H9 (cell line): ENCODE results near the gene SZT2. TPM values are rescaled to one million over a fixed set of nuclear protein-coding genes. Genes with fewer than 3 reads are reported as not detected.

Source experiments
- DNase-seq: peaks from one replicate; pipeline ENCODE4 v3.0.0-alpha.2; 2017
- H2AFZ ChIP-seq: one replicate; pipeline ENCODE4 v1.6.1; 2013; ENCODE audit warnings: mild to moderate bottlenecking, low read length, control low read depth, moderate library complexity
- H2AK5ac ChIP-seq: 2 replicates; pipeline ENCODE4 v1.6.1; 2013; ENCODE audit warnings: low read length, control low read depth, mixed read lengths; ENCODE audit not compliant: insufficient read length
- H2BK120ac ChIP-seq: one replicate; pipeline ENCODE4 v1.6.1; 2013; ENCODE audit warnings: low read depth, mild to moderate bottlenecking, low read length, control low read depth, inconsistent platforms; ENCODE audit not compliant: poor library complexity, severe bottlenecking
- H2BK12ac ChIP-seq: 2 replicates; pipeline ENCODE4 v1.6.1; 2013; ENCODE audit warnings: low read length, control low read depth, mixed read lengths, low read depth; ENCODE audit not compliant: insufficient read length
- H2BK15ac ChIP-seq: 2 replicates; pipeline ENCODE4 v1.6.1; 2013; ENCODE audit warnings: low read depth, low read length, control low read depth
- H2BK20ac ChIP-seq: one replicate; pipeline ENCODE4 v1.6.1; 2013; ENCODE audit warnings: low read depth, mild to moderate bottlenecking, low read length, control low read depth, inconsistent platforms; ENCODE audit not compliant: poor library complexity, severe bottlenecking
- H2BK5ac ChIP-seq: 2 replicates; pipeline ENCODE4 v1.6.1; 2013; ENCODE audit warnings: low read length, control low read depth, mixed read lengths; ENCODE audit not compliant: insufficient read length
- H3K14ac ChIP-seq: 2 replicates; pipeline ENCODE4 v1.6.1; 2013; ENCODE audit warnings: low read length, control low read depth; ENCODE audit not compliant: insufficient read depth
- H3K18ac ChIP-seq: 2 replicates; pipeline ENCODE4 v1.6.1; 2013; ENCODE audit warnings: low read depth, mild to moderate bottlenecking, mixed read lengths, low read length, control low read depth; ENCODE audit not compliant: insufficient read length
- H3K23ac ChIP-seq: 2 replicates; pipeline ENCODE4 v1.6.1; 2013; ENCODE audit warnings: low read length, control low read depth, mixed read lengths, low read depth; ENCODE audit not compliant: insufficient read length
- H3K23me2 ChIP-seq: 2 replicates; pipeline ENCODE4 v1.6.1; 2013; ENCODE audit warnings: low read depth, mild to moderate bottlenecking, mixed read lengths, low read length, control low read depth; ENCODE audit not compliant: insufficient read length, poor library complexity, severe bottlenecking
- H3K27ac ChIP-seq: 2 replicates; pipeline ENCODE4 v1.5.1; 2013; ENCODE audit warnings: low read length, control low read depth, mixed read lengths, low read depth; ENCODE audit not compliant: insufficient read length
- H3K27me3 ChIP-seq: 2 replicates; pipeline ENCODE4 v1.6.1; 2013; ENCODE audit warnings: low read length, control low read depth, inconsistent platforms; ENCODE audit not compliant: insufficient read depth
- H3K4ac ChIP-seq: 2 replicates; pipeline ENCODE4 v1.6.1; 2013; ENCODE audit warnings: low read depth, mild to moderate bottlenecking, control low read depth, inconsistent platforms, low read length, moderate library complexity
- H3K4me1 ChIP-seq: 2 replicates; pipeline ENCODE4 v1.6.1; 2013; ENCODE audit warnings: low read length, control low read depth, inconsistent platforms; ENCODE audit not compliant: insufficient read depth
- H3K4me2 ChIP-seq: 2 replicates; pipeline ENCODE4 v1.6.1; 2013; ENCODE audit warnings: low read length, control low read depth, mixed read lengths; ENCODE audit not compliant: insufficient read length, insufficient read depth
- H3K56ac ChIP-seq: 2 replicates; pipeline ENCODE4 v1.6.1; 2013; ENCODE audit warnings: low read depth, mild to moderate bottlenecking, mixed read lengths, low read length, control low read depth; ENCODE audit not compliant: insufficient read length
- H3K79me1 ChIP-seq: 2 replicates; pipeline ENCODE4 v1.6.1; 2013; ENCODE audit warnings: low read depth, mild to moderate bottlenecking, moderate library complexity, low read length, control low read depth, inconsistent platforms; ENCODE audit not compliant: insufficient read depth, poor library complexity, severe bottlenecking
- H3K79me2 ChIP-seq: 2 replicates; pipeline ENCODE4 v1.6.1; 2013; ENCODE audit warnings: low read length, control low read depth, inconsistent platforms; ENCODE audit not compliant: insufficient read depth
- H3K9ac ChIP-seq: 2 replicates; pipeline ENCODE4 v1.6.1; 2013; ENCODE audit warnings: low read length, control low read depth, mixed read lengths; ENCODE audit not compliant: insufficient read length; ENCODE audit errors: extremely low read depth
- H3K9me3 ChIP-seq: one replicate; pipeline ENCODE4 v1.6.1; 2013; ENCODE audit warnings: low read depth, low read length, inconsistent platforms; ENCODE audit not compliant: control insufficient read depth
- H3T11ph ChIP-seq: one replicate; pipeline ENCODE4 v1.6.1; 2013; ENCODE audit warnings: mild to moderate bottlenecking, low read length, control low read depth, inconsistent platforms
- H4K20me1 ChIP-seq: one replicate; pipeline ENCODE4 v1.6.1; 2013; ENCODE audit not compliant: control insufficient read depth, insufficient read length, insufficient read depth
- H4K5ac ChIP-seq: 2 replicates; pipeline ENCODE4 v1.6.1; 2013; ENCODE audit warnings: low read depth, mild to moderate bottlenecking, mixed read lengths, low read length, control low read depth; ENCODE audit not compliant: insufficient read length
- H4K8ac ChIP-seq: replicated peaks from 2 replicates; pipeline ENCODE4 v1.6.1; 2013; ENCODE audit warnings: low read length, control low read depth, mixed read lengths, low read depth; ENCODE audit not compliant: insufficient read length
- H4K91ac ChIP-seq: 2 replicates; pipeline ENCODE4 v1.6.1; 2013; ENCODE audit warnings: low read depth, mild to moderate bottlenecking, moderate library complexity, mixed read lengths, low read length, control low read depth; ENCODE audit not compliant: insufficient read length
- H3K27ac Mint-ChIP-seq, 3 experiments: 2 replicates in 2 of 3; 3 replicates in 1 of 3; pipeline ENCODE4 v1.8.0; 2020 to 2021; ENCODE audit warnings: mixed read lengths in 3 of 3, mild to moderate bottlenecking in 1 of 3, moderate library complexity in 1 of 3
- H3K27me3 Mint-ChIP-seq: 2 replicates; pipeline ENCODE4 v1.8.0; 2021; ENCODE audit warnings: low read depth, mild to moderate bottlenecking, moderate library complexity, mixed read lengths
- H3K36me3 Mint-ChIP-seq, 3 experiments: 2 replicates in 2 of 3; 3 replicates in 1 of 3; pipeline ENCODE4 v1.8.0; 2020 to 2021; ENCODE audit warnings: low read depth in 3 of 3, mixed read lengths in 3 of 3; ENCODE audit not compliant: insufficient read depth in 1 of 3
- H3K4me1 Mint-ChIP-seq, 2 experiments: 2 replicates each; pipeline ENCODE4 v1.8.0; 2020; ENCODE audit warnings: mixed read lengths in 2 of 2
- H3K4me3 Mint-ChIP-seq, 2 experiments: 2 replicates in 1 of 2; 3 replicates in 1 of 2; pipeline ENCODE4 v1.8.0; 2020 to 2021; ENCODE audit warnings: mild to moderate bottlenecking in 2 of 2, mixed read lengths in 2 of 2, moderate library complexity in 1 of 2
- H3K9me3 Mint-ChIP-seq, 2 experiments: 2 replicates in 1 of 2; 3 replicates in 1 of 2; pipeline ENCODE4 v1.8.0; 2020; ENCODE audit warnings: mild to moderate bottlenecking in 2 of 2, mixed read lengths in 2 of 2, moderate library complexity in 1 of 2
- CTCF ChIP-seq: fragments of 200-600 bp; sonication (generic); conservative IDR thresholded peaks from 3 replicates; pipeline ENCODE4 v1.8.0; 2021; ENCODE audit warnings: antibody characterized with exemption, mild to moderate bottlenecking
- WGBS: extraction: QIAGEN DNeasy Blood & Tissue Kit; methylation state at CpG from one replicate; pipeline ENCODE4 v1.1.7; 2013; ENCODE audit warnings: missing lambda C conversion rate, low lambda C conversion rate, mixed read lengths; ENCODE audit not compliant: insufficient read length; ENCODE audit errors: extremely low coverage; 5-methylcytosine and 5-hydroxymethylcytosine counted together
- total RNA-seq: library from RNA; stranded (reverse); gene quantifications from 2 replicates; pipeline ENCODE4 v1.2.1, GENCODE V29; 2021

The SZT2 gene
- total RNA-seq, 1 experiment from 2014 or later, result 16.8 TPM

- H4K8ac ChIP-seq, result no peak overlapping the region
- H4K91ac ChIP-seq, result no peak overlapping the region
- H3K9me3 ChIP-seq, result no peaks in the 10 kb centered on the region
- H3K23me2 ChIP-seq, result no peaks in the 10 kb centered on the region
- no peak overlapping the region for H2BK20ac ChIP-seq
- no peak overlapping the region for H3K18ac ChIP-seq
- H3K36me3 Mint-ChIP-seq, result peaks cover 15 to 66% (median 59%) of the 10 kb centered on the region in 3 experiments; a peak in 6 of 7 replicates
- no peaks in the 10 kb centered on the region for H3K79me1 ChIP-seq
- H4K5ac ChIP-seq, result no peak overlapping the region
- no peak overlapping the region for H2BK5ac ChIP-seq
- no peaks in the 10 kb centered on the region for H3K9me3 Mint-ChIP-seq
- H3K4ac ChIP-seq, result no peak overlapping the region
- no peaks in the 10 kb centered on the region for H3K27me3 ChIP-seq
- no peak overlapping the region for H3T11ph ChIP-seq
- H3K4me1 Mint-ChIP-seq, result no peaks in the 10 kb centered on the region
- H3K23ac ChIP-seq, result no peak overlapping the region
- H2AK5ac ChIP-seq, result no peak overlapping the region
- H2BK120ac ChIP-seq, result no peak overlapping the region
- no peak overlapping the region for H2BK12ac ChIP-seq
- no CpG with 5 or more reads among the region's 9 CpGs for WGBS
- no peaks in the 10 kb centered on the region for H3K79me2 ChIP-seq
- no peaks in the 10 kb centered on the region for H4K20me1 ChIP-seq
- no peak for TF ChIP-seq CTCF
- H3K56ac ChIP-seq, result no peak overlapping the region
- H2BK15ac ChIP-seq, result no peak overlapping the region
- H3K4me3 Mint-ChIP-seq, result no peak overlapping the region
- no peak overlapping the region for H3K9ac ChIP-seq
- H3K14ac ChIP-seq, result no peak overlapping the region
- no peaks in the 10 kb centered on the region for H3K27me3 Mint-ChIP-seq
- H2AFZ ChIP-seq, result no peak overlapping the region
- no peaks in the 10 kb centered on the region for H3K4me1 ChIP-seq
- H3K4me2 ChIP-seq, result no peak overlapping the region
- H3K27ac Mint-ChIP-seq, result no peak overlapping the region
- no peak for DNase-seq
- H3K27ac ChIP-seq, result no peak overlapping the region
Measured at GRCh38 chr1:43432171-43432860, 42.6 kb downstream of the SZT2 start.
